ENCODE data around the gene ZNF451. TPM values are rescaled to one million over a fixed set of nuclear protein-coding genes. Genes with fewer than 3 reads are reported as not detected.

ZNF451 gene
- total RNA-seq, 1 donor from 2014 or later = 23.7 TPM

DNA sequence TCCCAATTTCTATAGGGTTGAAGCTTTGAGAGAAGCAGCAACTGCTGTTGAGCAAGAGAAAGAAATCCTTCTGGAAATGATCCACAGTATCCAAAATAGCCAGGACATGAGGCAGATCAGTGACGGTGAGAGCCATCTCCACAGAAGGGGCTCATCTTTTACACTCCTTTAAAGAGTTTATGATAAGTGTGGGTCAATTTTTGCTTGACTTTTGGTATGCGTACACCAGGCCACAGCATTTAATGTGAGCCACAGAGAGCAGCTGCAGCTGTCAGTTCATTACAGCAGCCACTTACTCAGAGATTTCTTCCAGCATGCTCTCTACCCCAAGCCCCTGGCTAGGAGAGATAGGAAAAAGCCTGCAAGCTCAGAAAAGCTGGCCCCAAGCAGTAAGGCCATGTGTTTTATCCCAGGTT lies 92.0 kb downstream of the ZNF451 start:
- no peak for ATAC-seq
- intact Hi-C loops (cut with micrococcal nuclease) = no loop called here
- no peak for DNase-seq

DNA sequence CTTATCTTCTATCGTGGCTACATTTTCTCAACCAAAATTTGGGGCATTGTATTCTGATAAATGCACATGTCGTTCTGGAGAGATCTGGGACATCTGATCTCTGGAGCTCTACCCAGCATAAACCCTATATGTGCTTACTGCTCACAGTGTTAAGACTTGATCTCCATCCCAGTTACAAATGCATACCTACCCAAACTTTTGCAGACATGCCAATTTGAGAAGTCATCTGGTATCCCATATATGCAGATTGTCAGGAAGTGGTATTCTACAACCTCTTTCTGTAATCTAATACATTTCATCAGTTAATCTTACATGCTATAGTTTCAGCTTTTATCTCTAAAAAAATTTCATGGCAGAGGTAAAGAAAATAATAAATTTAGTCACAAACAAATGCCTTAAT lies 93.3 kb downstream of the ZNF451 start:
- ATAC-seq (no peak), DNase-seq (no peak)
- intact Hi-C loops (cut with micrococcal nuclease) = no loop called here

DNA sequence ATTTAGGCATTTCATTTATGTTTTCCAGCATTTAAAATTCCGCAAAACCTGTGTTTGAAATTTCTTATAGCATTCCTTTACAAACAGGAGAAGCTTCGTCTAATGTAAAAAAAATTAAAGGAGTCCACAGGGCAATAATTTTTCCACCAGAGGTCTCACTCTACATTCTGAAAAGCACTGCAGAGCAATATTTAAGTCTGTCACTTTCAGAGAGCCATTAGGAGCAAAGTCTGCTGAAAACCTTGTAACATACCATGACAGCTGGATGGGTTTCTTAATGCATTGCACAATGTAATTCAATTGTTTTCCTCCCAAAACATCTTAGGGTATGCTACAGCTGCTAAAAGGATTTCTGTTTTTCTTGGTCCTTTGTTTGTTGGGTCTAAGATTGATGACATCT lies 100.2 kb downstream of the ZNF451 start:
- intact Hi-C loops (cut with micrococcal nuclease) = no loop called here
- DNase-seq = no peak
- no peak for ATAC-seq

DNA sequence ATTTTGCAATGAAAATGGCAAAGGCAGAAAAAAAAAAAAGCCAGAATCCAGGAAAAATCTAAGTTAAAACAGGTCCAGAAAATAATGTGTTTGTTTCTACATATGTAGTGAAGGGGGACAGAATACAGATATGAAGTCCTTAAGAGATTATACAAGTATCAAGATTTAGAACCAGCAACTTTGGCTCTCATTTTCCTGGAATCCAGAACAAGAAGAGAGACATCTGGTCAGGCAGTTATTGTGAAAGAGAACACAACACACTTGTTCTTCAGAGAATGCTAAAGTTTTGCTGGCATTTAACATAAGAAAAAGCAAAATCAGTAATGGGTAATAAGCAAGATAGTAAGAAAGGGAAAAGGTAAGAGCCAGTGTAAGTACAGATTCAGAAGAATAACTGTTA lies 103.2 kb downstream of the ZNF451 start:
- intact Hi-C loops (cut with micrococcal nuclease) = no loop called here
- ATAC-seq (peak; percentile 71), DNase-seq (no peak)

DNA sequence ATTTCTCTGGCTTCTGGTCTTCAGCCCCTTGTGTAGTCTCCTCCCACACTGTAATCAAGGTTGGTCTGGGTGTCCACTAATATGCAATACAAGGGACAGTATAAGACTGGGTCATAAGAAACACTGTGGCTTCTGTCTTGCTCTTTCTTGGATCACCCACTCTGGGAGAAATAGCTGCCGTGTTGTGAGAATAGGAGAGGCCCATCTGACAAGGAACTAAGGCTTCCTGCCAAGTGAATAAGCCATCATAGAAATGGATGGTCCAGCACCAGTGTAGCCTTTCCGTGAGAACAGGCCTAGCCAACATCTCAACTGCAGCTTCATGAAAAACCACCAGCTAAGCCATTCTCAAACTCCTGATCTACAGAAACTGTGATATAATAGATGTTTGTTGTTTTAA lies 105.5 kb downstream of the ZNF451 start:
- ATAC-seq (peak; percentile 54), DNase-seq (no peak)
- intact Hi-C loops (cut with micrococcal nuclease) = no loop called here

DNA sequence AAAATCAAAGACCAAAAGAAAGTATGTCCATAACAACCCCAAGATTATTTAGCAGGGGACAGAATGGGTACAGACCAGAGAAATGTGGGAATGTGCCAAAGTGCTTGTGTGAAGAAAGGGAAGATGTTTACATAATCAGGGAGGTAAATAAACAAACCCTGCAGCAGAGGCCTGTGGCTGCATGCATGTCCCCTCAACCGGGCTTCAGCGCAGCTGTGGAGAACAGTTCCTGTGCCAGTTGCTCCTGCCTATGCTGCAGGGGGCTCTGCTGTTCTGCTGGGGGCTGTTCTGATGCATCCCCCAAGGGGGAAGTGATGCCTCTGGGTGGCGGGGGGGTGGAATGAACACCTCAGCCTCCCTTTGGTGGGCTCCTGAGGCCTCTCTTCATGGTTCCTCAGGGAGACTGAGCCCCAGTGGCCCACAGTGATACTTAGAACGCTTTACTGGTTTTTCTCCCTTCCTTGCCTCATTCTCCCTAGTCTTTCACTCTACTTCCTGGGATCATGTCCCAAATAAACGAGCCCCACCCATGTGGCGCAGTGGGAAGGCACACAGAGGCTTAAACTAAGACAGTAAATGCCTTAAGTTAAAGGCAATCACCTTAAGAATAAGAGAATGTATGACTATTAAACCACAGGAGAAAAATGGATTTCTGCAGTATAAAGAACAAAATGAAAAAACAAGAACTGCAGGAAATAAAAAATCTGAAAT lies 109.1 kb downstream of the ZNF451 start:
- ATAC-seq = no peak
- DNase-seq = no peak
- intact Hi-C loops (cut with micrococcal nuclease) = no loop called here

DNA sequence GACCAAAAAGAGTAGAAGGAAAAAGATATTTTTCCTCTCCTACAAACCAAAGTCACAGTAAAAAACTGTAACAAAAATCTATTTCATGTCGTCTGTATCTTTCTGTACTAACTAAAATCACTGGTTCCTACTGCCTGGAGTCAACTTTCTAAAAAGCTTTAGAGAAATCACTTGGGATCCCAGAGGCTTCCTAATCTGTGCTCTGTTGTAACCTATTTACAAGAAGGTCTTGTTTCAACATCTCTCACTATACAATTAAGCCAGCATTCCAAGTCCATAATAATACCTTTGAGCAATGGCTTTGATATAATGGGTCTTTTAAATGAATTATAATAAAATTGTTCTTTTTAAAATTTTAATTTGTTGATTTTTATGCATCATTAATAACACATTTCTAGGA lies 111.7 kb downstream of the ZNF451 start:
- ATAC-seq = no peak
- intact Hi-C loops (cut with micrococcal nuclease) = no loop called here
- DNase-seq = no peak

DNA sequence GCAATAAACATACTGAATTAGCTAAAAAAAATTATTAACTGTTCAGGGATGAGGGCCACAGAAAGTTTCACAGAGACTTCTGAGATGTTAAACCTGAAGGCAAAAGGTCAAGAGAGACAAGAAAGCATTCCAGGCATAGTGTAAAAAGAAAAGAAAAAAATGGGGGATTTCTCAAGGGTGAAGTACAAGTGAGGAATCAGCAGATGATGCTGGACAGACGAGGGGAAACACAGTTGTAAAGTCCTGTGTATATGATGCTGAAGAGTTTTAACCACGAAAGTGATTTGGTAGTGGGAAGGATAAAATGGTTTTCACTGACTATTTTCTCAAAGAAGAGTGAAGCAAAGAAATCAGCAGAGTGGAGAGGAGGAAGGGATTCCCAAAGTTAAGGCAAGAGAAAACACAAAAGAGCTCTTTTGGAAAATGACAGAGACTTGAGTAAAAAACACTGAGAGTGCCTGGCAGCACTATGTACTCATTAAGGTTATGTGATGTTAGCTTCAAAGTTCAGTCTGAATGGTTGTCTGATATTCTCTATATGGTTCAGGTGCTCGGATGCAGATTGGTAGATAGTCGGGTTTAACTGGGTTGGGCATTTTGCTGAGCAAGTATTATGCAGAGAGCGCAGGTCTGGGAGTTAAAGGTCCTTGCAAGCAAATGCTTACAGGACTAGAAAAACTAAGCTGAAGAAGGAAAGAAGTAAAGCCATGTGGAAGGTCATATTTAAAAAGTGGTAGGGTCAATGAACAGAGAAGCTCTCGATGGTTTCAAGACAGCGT lies 115.8 kb downstream of the ZNF451 start:
- DNase-seq (no peak), ATAC-seq (no peak)
- intact Hi-C loops (cut with micrococcal nuclease) = no loop called here

DNA sequence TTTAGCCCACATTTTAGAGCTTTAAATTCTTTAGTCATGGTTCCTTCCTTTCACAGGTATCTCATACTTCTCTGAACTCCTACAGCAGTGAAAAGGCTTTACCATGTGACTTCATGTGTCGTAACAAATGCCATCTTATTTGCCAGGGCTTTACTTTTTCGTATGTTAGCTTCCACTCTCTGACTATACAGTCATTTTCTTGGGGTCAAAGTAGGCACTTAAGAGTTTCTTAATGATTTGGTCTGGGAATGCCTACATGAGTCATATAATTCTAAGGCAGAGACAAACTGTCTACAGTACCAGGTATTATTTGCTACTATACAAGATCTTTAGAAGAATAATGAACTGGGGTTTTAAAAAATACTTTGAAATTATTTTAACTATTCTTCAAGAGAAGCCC lies 117.2 kb downstream of the ZNF451 start:
- DNase-seq (no peak), ATAC-seq (no peak)
- intact Hi-C loops (cut with micrococcal nuclease) = no loop called here

DNA sequence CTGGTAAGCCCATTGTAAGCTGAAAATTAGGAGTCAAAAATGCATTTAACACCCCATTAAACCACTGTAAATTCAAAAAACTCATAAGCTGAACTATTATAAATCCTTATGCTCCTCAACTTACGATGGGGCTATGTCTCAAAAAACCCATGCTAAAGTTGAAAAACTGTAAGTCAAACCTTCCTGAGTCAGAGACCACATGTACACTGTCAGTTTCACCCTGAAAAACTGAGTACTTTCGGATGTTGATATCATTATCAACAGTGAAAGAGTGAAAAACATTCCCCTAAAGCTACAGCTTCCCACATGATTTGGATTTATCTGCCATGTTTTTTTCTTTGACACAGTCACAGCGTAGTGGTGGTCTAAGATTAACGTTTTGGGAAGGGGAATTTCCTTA lies 117.9 kb downstream of the ZNF451 start:
- no peak for ATAC-seq
- no peak for DNase-seq
- intact Hi-C loops (cut with micrococcal nuclease) = no loop called here

DNA sequence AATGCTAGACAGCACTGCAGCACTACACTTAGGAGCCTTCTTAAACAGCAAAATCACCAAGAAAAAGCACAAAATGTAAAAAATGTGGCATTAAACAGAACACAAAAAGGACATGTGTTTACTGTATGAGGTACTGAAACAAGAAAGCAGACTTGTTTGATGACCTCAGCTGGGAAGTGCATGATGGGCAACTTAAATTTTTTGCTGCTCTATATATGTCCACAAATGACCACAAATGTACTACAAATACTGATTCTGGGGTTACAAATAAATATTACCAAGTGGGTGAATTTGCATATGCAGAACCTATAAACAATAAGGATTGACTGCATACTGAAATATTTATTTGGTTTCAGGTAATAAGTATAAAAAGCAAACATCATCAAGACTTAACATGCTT lies 119.0 kb downstream of the ZNF451 start:
- ATAC-seq (no peak), DNase-seq (no peak)
- intact Hi-C loops (cut with micrococcal nuclease) = no loop called here

DNA sequence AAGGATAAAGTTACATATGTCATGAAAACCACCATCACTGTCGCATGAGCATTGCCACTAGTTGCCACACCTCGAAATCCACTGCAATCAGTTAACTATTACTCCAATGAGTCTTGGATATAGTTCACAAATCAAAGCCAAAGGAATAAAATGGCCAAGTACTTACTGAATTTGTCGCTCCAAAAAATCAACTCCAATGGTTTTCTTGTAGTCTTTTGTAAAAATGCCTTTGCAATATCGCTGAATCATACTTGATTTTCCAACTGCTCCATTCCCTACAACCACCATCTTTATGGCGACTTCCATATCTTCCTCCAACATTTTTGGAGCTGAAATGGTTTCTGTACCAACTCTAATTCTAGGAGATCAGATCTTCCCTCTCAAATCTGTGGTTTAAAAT lies 120.1 kb downstream of the ZNF451 start:
- intact Hi-C loops (cut with micrococcal nuclease) = no loop called here
- DNase-seq (no peak), ATAC-seq (no peak)

DNA sequence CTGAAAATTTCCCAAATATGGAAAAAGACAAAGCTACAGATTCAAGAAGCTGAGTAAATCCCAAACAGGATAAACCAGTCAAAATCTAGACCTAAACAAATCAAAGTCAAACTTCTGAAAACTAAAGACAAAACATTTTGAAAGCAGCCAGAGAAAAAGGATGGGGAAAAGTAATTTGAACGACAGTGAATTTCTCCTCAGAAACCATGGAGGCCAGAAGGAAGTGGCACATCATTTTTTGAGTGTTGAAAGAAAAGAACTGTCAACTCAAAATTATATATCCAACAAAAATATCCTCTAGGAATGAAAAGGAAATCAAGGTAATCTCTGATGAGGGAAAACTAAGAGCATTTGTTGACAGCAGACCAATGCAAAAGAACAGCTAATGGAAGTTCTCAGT lies 125.3 kb downstream of the ZNF451 start:
- ATAC-seq (no peak), DNase-seq (no peak)
- intact Hi-C loops (cut with micrococcal nuclease) = no loop called here

DNA sequence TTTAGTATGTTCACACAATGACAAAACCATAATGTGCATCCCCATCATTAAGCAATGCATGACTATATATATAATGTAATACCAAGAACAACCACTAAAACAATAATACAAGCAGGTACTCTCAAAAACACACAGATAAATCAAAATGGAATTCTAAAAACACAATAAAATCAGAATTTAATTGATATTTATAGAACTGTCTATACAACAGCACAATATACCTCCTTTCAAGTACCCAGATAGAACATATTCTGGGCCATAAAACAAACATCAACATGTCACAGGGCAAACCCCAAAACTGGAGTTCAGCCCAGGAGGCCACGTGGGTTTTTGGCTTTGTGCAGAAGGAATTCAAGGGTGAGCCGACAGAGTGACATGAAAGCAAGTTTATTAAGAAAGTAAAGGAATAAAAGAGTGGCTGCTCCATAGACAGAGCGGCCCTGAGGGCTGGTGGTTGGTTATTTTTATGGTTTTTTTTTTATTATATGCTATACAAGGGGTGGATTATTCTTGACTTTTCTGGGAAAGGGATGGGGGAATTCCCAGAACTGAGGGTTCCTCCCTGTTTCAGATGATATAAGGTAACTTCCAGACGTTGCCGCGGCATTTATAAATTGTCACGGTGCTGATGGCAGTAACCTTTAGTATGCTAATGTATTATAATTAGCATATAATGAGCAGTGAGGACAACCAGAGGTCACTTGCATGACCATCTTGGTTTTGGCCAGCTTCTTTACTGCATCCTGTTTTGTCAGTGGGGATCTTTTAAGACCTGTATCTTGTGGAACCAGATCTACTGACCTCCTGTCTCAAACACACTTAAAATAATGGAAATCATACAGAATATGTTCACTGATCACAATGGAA lies 126.5 kb downstream of the ZNF451 start:
- DNase-seq (no peak), ATAC-seq (peak; percentile 38)
- intact Hi-C loops (cut with micrococcal nuclease) = no loop called here

DNA sequence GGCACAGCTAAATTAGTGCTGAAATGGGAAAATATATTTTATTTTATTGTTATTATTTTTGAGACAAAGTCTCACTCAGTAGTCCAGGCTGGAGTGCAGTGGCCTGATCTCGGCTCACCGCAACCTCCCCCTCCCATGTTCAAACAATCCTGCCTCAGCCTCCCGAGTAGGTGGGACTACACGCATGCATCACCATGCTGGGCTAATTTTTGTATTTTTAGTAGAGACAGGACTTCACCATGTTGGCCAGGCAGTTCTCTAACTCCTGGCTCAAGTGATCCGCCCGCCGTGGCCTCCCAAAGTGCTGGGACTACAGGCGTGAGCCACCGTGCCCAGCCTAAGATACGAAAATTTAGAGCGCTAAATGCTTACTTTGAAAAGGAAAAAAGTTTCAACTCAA lies 127.3 kb downstream of the ZNF451 start:
- DNase-seq (no peak), ATAC-seq (no peak)
- intact Hi-C loops (cut with micrococcal nuclease) = no loop called here

Other genes with a start within 250 kb of the ZNF451 start
- 0.35 TPM for gene BEND6, start 135.1 kb upstream of the ZNF451 start, total RNA-seq
- gene KIAA1586, start 43.5 kb upstream of the ZNF451 start, total RNA-seq = 7.7 TPM
- gene BAG2, start 82.1 kb downstream of the ZNF451 start, total RNA-seq = 14.8 TPM
- gene RAB23, start 132.1 kb downstream of the ZNF451 start, total RNA-seq = 11.9 TPM
- gene PRIM2, start 227.4 kb downstream of the ZNF451 start, total RNA-seq = 4.2 TPM